ENCODE measurements around the gene SSX2IP. TPM values are rescaled to one million over a fixed set of nuclear protein-coding genes. Genes with fewer than 3 reads are reported as not detected.

The SSX2IP gene
- total and polyA plus RNA-seq, 2 experiments from 2014 or later, result 23.2 to 28.4 TPM

DNA sequence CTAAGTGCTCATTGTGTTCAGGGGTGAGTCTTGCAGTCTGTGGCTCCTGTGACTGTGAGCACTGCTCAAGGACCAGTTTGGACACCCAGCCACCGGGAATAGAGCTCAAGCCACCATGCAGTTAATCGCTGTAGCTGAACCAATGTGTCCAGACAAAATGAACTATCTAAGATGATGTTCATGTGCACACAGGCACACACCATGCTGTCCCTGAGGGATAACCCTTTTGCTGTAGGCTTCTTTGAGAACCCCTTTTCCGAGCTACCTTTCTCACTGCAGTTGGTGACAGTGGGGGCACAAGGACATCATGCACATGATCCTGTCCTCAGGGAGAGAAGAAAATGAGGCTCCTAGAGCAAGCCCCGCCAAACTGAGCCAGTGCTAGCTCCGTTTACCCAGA lies 65.4 kb downstream of the SSX2IP start:
- ATAC-seq, result no peak
- DNase-seq (ENCODE audit: low spot score), result no peak
- no peaks in the 10 kb centered on the region for H3K27me3 ChIP-seq (ENCODE audit: insufficient read depth)
- no peaks in the 10 kb centered on the region for H3K36me3 ChIP-seq (ENCODE audit: insufficient read depth)
- no peak overlapping the region; the same call in 1 of the 2 replicates for H2AFZ ChIP-seq
- Mint-ChIP-seq H3K36me3 (ENCODE audit: low read depth) (no peaks in the 10 kb centered on the region), H3K27ac (no peak overlapping the region), H3K9me3 (no peaks in the 10 kb centered on the region; the same call in 2 of the 3 replicates), H3K4me3 (no peak overlapping the region), H3K27me3 (ENCODE audit: insufficient read depth, low read depth, poor library complexity) (peaks cover 7% of the 10 kb centered on the region), H3K4me1 (peaks cover 9% of the 10 kb centered on the region)
- TF ChIP-seq ETS1 (IDR thresholded peaks at IDR 0.05) (no peak), ZNF462 (CRISPR knock-in tag; IDR thresholded peaks at IDR 0.05) (no peak), POLR2AphosphoS5 (IDR thresholded peaks at IDR 0.05; ENCODE audit: low read depth) (no peak), ZNF331 (CRISPR knock-in tag; IDR thresholded peaks at IDR 0.05; ENCODE audit: low read depth) (no peak), STAT1 (IDR thresholded peaks at IDR 0.05; ENCODE audit: unreplicated experiment) (no peak), EZH2phosphoT487 (IDR thresholded peaks at IDR 0.05; ENCODE audit: unreplicated experiment) (no peak), EZH2 (IDR thresholded peaks at IDR 0.05; ENCODE audit: low read depth, unreplicated experiment) (no peak), JUNB (IDR thresholded peaks at IDR 0.05; ENCODE audit: unreplicated experiment) (no peak), NANOG (IDR thresholded peaks at IDR 0.05; ENCODE audit: borderline replicate concordance) (no peak), ZNF114 (CRISPR knock-in tag; IDR thresholded peaks at IDR 0.05) (no peak), CREB1 (CRISPR knock-in tag; IDR thresholded peaks at IDR 0.05; ENCODE audit: low read depth) (no peak), REST (IDR thresholded peaks at IDR 0.05; ENCODE audit: unreplicated experiment) (no peak)
- TF ChIP-seq, protein P1, sequence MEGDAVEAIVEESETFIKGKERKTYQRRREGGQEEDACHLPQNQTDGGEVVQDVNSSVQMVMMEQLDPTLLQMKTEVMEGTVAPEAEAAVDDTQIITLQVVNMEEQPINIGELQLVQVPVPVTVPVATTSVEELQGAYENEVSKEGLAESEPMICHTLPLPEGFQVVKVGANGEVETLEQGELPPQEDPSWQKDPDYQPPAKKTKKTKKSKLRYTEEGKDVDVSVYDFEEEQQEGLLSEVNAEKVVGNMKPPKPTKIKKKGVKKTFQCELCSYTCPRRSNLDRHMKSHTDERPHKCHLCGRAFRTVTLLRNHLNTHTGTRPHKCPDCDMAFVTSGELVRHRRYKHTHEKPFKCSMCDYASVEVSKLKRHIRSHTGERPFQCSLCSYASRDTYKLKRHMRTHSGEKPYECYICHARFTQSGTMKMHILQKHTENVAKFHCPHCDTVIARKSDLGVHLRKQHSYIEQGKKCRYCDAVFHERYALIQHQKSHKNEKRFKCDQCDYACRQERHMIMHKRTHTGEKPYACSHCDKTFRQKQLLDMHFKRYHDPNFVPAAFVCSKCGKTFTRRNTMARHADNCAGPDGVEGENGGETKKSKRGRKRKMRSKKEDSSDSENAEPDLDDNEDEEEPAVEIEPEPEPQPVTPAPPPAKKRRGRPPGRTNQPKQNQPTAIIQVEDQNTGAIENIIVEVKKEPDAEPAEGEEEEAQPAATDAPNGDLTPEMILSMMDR (conservative IDR thresholded peaks at IDR 0.05; ENCODE audit: low read depth in 2 of 2), result no peak
- no peaks in the 10 kb centered on the region for H3K4me1 ChIP-seq (ENCODE audit: insufficient read depth)
- H3K27ac ChIP-seq (ENCODE audit: low read depth), result no peak overlapping the region
- H4K20me1 ChIP-seq (replicated peaks; ENCODE audit: insufficient read depth), result no peaks in the 10 kb centered on the region
- no peaks in the 10 kb centered on the region for H3K79me2 ChIP-seq (replicated peaks; ENCODE audit: insufficient read depth)
- H3K9me2 ChIP-seq (ENCODE audit: insufficient read depth), result 0 out of 2 replicates have a peak, but pooled peaks cover 9% of the 10 kb centered on the region
- H3K4me3 ChIP-seq, result no peak overlapping the region
- 0 out of 2 replicates have a peak, but pooled peaks cover 3% of the 10 kb centered on the region for H3F3A ChIP-seq (replicated peaks; ENCODE audit: low read depth)
- H3K4me2 ChIP-seq, result no peak overlapping the region
